Measurements from ENCODE around the gene FAM20A.

FAM20A gene

GRCh38 chr17:68596411-68596945 is 4.7 kb downstream of the FAM20A start:
- Histone ChIP-seq H3K9me3 (ENCODE audit: severe bottlenecking) (no peaks in the 10 kb centered on the region), H3K4me3 (ENCODE audit: severe bottlenecking) (no peak overlapping the region), H3K27me3 (ENCODE audit: insufficient read depth, poor library complexity, severe bottlenecking) (peaks cover 40% of the 10 kb centered on the region), H3K27ac (ENCODE audit: poor library complexity, severe bottlenecking) (no peak overlapping the region), H3K36me3 (ENCODE audit: low read depth) (no peaks in the 10 kb centered on the region), H3K4me1 (ENCODE audit: insufficient read depth, poor library complexity, severe bottlenecking) (no peaks in the 10 kb centered on the region)
- no peak for DNase-seq (ENCODE audit: low spot score)
- no peak for ATAC-seq (ENCODE audit: low read depth)
- TF ChIP-seq, protein P1, sequence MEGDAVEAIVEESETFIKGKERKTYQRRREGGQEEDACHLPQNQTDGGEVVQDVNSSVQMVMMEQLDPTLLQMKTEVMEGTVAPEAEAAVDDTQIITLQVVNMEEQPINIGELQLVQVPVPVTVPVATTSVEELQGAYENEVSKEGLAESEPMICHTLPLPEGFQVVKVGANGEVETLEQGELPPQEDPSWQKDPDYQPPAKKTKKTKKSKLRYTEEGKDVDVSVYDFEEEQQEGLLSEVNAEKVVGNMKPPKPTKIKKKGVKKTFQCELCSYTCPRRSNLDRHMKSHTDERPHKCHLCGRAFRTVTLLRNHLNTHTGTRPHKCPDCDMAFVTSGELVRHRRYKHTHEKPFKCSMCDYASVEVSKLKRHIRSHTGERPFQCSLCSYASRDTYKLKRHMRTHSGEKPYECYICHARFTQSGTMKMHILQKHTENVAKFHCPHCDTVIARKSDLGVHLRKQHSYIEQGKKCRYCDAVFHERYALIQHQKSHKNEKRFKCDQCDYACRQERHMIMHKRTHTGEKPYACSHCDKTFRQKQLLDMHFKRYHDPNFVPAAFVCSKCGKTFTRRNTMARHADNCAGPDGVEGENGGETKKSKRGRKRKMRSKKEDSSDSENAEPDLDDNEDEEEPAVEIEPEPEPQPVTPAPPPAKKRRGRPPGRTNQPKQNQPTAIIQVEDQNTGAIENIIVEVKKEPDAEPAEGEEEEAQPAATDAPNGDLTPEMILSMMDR (IDR thresholded peaks at IDR 0.05; ENCODE audit: poor library complexity, severe bottlenecking): no peak

GRCh38 chr17:68595986-68596385 is 5.2 kb downstream of the FAM20A start:
- Histone ChIP-seq H3K4me3 (ENCODE audit: severe bottlenecking) (no peak overlapping the region), H3K4me1 (ENCODE audit: insufficient read depth, poor library complexity, severe bottlenecking) (no peaks in the 10 kb centered on the region), H3K27ac (ENCODE audit: poor library complexity, severe bottlenecking) (no peak overlapping the region), H3K27me3 (ENCODE audit: insufficient read depth, poor library complexity, severe bottlenecking) (peaks cover 37% of the 10 kb centered on the region), H3K9me3 (ENCODE audit: severe bottlenecking) (no peaks in the 10 kb centered on the region), H3K36me3 (ENCODE audit: low read depth) (no peaks in the 10 kb centered on the region)
- no peak for ATAC-seq (ENCODE audit: low read depth)
- TF ChIP-seq, protein P1 (IDR thresholded peaks at IDR 0.05; ENCODE audit: poor library complexity, severe bottlenecking): no peak
- no peak for DNase-seq (ENCODE audit: low spot score)

- ATAC-seq (ENCODE audit: low read depth) (no peak), DNase-seq (ENCODE audit: low spot score) (no peak)
- no peaks in the 10 kb centered on the region for H3K9me3 ChIP-seq (ENCODE audit: severe bottlenecking)
- H3K4me3 ChIP-seq (ENCODE audit: severe bottlenecking): no peak overlapping the region
- peaks cover 33% of the 10 kb centered on the region for H3K27me3 ChIP-seq (ENCODE audit: insufficient read depth, poor library complexity, severe bottlenecking)
- TF ChIP-seq, protein P1 (IDR thresholded peaks at IDR 0.05; ENCODE audit: poor library complexity, severe bottlenecking): no peak
- H3K27ac ChIP-seq (ENCODE audit: poor library complexity, severe bottlenecking): no peak overlapping the region
- H3K4me1 ChIP-seq (ENCODE audit: insufficient read depth, poor library complexity, severe bottlenecking): no peaks in the 10 kb centered on the region
- H3K36me3 ChIP-seq (ENCODE audit: low read depth): no peaks in the 10 kb centered on the region
These were observed 5.7 kb downstream of the FAM20A start for GRCh38 chr17:68595496-68595895.

DNA sequence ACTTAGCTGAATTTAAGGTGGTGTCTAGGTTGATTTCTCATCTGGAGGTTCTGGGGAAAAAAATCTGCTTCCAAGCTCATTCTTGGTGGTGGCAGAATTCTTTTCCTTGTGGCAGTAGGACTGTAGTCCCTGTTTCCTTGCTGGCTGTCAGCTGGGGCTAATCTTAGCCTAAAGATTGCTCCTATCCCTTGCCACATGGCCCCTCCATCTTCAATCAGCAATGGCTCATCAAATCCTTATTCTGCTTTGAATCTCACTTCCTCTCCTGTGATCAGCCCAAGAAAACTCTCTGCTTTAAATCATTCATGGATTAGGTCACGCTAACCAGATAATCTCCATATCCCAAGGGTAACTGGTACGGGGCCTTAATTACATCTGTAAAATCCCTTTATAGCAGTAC is 6.6 kb downstream of the FAM20A start:
- no peaks in the 10 kb centered on the region for H3K36me3 ChIP-seq (ENCODE audit: low read depth)
- ATAC-seq (ENCODE audit: low read depth) (no peak), DNase-seq (ENCODE audit: low spot score) (no peak)
- TF ChIP-seq, protein P1 (IDR thresholded peaks at IDR 0.05; ENCODE audit: poor library complexity, severe bottlenecking): no peak
- peaks cover 23% of the 10 kb centered on the region for H3K27me3 ChIP-seq (ENCODE audit: insufficient read depth, poor library complexity, severe bottlenecking)
- no peaks in the 10 kb centered on the region for H3K9me3 ChIP-seq (ENCODE audit: severe bottlenecking)
- H3K4me1 ChIP-seq (ENCODE audit: insufficient read depth, poor library complexity, severe bottlenecking): no peaks in the 10 kb centered on the region
- no peak overlapping the region for H3K27ac ChIP-seq (ENCODE audit: poor library complexity, severe bottlenecking)
- H3K4me3 ChIP-seq (ENCODE audit: severe bottlenecking): no peak overlapping the region
